Measurements from ENCODE around the gene DLL4.
"Not testable (repeated sequence)": the region's sequence is repeated elsewhere in the genome, so short reads cannot be mapped to it uniquely, and the experiment has no call there.

DLL4 gene

GRCh38 chr15:40943764-40944365 lies 14.7 kb downstream of the DLL4 start:
- no peak for DNase-seq

GRCh38 chr15:40944510-40945296 lies 15.6 kb downstream of the DLL4 start:
- DNase-seq = no peak

- no peak for DNase-seq
Observed at GRCh38 chr15:40948706-40949473, 19.8 kb downstream of the DLL4 start.

- no peak for DNase-seq
Observed at GRCh38 chr15:40949756-40950207, 20.6 kb downstream of the DLL4 start.

GRCh38 chr15:40951764-40952163 lies 22.6 kb downstream of the DLL4 start:
- DNase-seq = no peak

- DNase-seq = no peak
Observed at GRCh38 chr15:40952301-40952900, 23.3 kb downstream of the DLL4 start.

- DNase-seq = peak; percentile 89 to 99 (median 89)
Observed at GRCh38 chr15:40952901-40953712, 24.0 kb downstream of the DLL4 start, which contains the start of gene CHAC1. Gene CHAC1 (plus strand): TSS chr15:40953471. CDS start chr15:40953584, 113 bp downstream.

GRCh38 chr15:40953713-40954074 lies 24.6 kb downstream of the DLL4 start:
- DNase-seq = no peak

- not testable (repeated sequence) for DNase-seq
Observed at GRCh38 chr15:40954158-40954848, 25.2 kb downstream of the DLL4 start.

GRCh38 chr15:40955141-40955903 lies 26.2 kb downstream of the DLL4 start:
- no peak for DNase-seq

- DNase-seq = no peak
Observed at GRCh38 chr15:40955930-40956540, 26.9 kb downstream of the DLL4 start.

- no peak for DNase-seq
Observed at GRCh38 chr15:40956541-40956982, 27.4 kb downstream of the DLL4 start.

- DNase-seq = no peak
Observed at GRCh38 chr15:40957041-40957555, 28.0 kb downstream of the DLL4 start.

- no peak for DNase-seq
Observed at GRCh38 chr15:40957581-40958051, 28.5 kb downstream of the DLL4 start.

GRCh38 chr15:40958146-40958545 lies 29.0 kb downstream of the DLL4 start:
- no peak for DNase-seq

- DNase-seq = no peak
Observed at GRCh38 chr15:40958723-40959122, 29.6 kb downstream of the DLL4 start.

- DNase-seq = no peak
Observed at GRCh38 chr15:40959331-40960141, 30.4 kb downstream of the DLL4 start.

GRCh38 chr15:40960151-40960885 lies 31.2 kb downstream of the DLL4 start:
- no peak for DNase-seq

Data from T-helper 1 cell (primary cell).